ENCODE measurements around the gene ATOX1. TPM values are rescaled to one million over a fixed set of nuclear protein-coding genes. Genes with fewer than 3 reads are reported as not detected.

The ATOX1 gene
- total and polyA plus RNA-seq, 2 donors (not counting 1 experiment from before 2014, with no cell fraction given), result 37.3 to 43.6 TPM

- Histone ChIP-seq H3K27me3 (replicated peaks in 1 of 4; ENCODE audit: control extremely low read depth in 1 of 4, control insufficient read depth in 3 of 4, insufficient read depth in 4 of 4, low read length in 3 of 4) (no peaks in the 10 kb centered on the region), H3K27ac (ENCODE audit: low read length in 2 of 2) (peak within 1 kb of the TSS; percentile 87 to 92), H3K4me1 (ENCODE audit: control insufficient read depth in 2 of 2, insufficient read depth in 2 of 2, low read length in 2 of 2) (peaks cover 42 to 45% of the 10 kb centered on the region in 2 donors), H2AFZ (ENCODE audit: insufficient read depth, low read depth, low read length, poor library complexity, severe bottlenecking) (peak within 1 kb of the TSS; percentile 82), H3K9ac (ENCODE audit: low read length) (peak within 1 kb of the TSS; percentile 87), H3K9me3 (ENCODE audit: control extremely low read depth in 1 of 3, control insufficient read depth in 2 of 3, insufficient read depth in 1 of 3, low read length in 2 of 3) (no peaks in the 10 kb centered on the region), H4K20me1 (ENCODE audit: control insufficient read depth, insufficient read depth, low read length, poor library complexity, severe bottlenecking) (peaks cover 38% of the 10 kb centered on the region), H3K4me3 (ENCODE audit: control extremely low read depth in 1 of 5, extremely low read depth in 1 of 5, insufficient read depth in 1 of 5, low read depth in 2 of 5, low read length in 4 of 5) (peak within 1 kb of the TSS; percentile 71 to 91 (median 81)), H3K36me3 (replicated peaks in 1 of 2; ENCODE audit: control extremely low read depth in 1 of 2, control insufficient read depth in 1 of 2, extremely low read depth in 1 of 2, insufficient read depth in 2 of 2, low read length in 1 of 2) (no peaks in the 10 kb centered on the region), H3K4me2 (replicated peaks; ENCODE audit: low read depth, low read length, poor library complexity, severe bottlenecking) (peak within 1 kb of the TSS; percentile 89), H3K79me2 (ENCODE audit: control insufficient read depth, insufficient read depth, low read length) (peaks cover 45% of the 10 kb centered on the region)
- intact Hi-C loops (cut with micrococcal nuclease), result loop anchor here (1.0 to 5.0 kb wide), 6 partner anchors 13 to 1359 kb away; partner anchors contain the start of genes ATOX1, CD74, GM2A and SLC36A1
- POLR2A ChIA-PET, result interaction anchor here (0.5 to 2.5 kb wide), 11 partner anchors 13 to 518 kb away, joined by 3 to 40 read pairs (median 4); partner anchors contain the start of genes ATOX1 and GM2A
- TF ChIP-seq, protein P1, sequence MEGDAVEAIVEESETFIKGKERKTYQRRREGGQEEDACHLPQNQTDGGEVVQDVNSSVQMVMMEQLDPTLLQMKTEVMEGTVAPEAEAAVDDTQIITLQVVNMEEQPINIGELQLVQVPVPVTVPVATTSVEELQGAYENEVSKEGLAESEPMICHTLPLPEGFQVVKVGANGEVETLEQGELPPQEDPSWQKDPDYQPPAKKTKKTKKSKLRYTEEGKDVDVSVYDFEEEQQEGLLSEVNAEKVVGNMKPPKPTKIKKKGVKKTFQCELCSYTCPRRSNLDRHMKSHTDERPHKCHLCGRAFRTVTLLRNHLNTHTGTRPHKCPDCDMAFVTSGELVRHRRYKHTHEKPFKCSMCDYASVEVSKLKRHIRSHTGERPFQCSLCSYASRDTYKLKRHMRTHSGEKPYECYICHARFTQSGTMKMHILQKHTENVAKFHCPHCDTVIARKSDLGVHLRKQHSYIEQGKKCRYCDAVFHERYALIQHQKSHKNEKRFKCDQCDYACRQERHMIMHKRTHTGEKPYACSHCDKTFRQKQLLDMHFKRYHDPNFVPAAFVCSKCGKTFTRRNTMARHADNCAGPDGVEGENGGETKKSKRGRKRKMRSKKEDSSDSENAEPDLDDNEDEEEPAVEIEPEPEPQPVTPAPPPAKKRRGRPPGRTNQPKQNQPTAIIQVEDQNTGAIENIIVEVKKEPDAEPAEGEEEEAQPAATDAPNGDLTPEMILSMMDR (IDR thresholded peaks at IDR 0.05), result peak; percentile 66
- TF ChIP-seq EZH2 (IDR thresholded peaks at IDR 0.05; ENCODE audit: borderline replicate concordance, insufficient read depth, low read depth, low read length, poor library complexity, severe bottlenecking), result no peak
- CTCF ChIA-PET, result interaction anchor here (0.6 to 1.7 kb wide), 14 partner anchors 11 to 372 kb away, joined by 3 to 13 read pairs (median 4); partner anchors contain the start of gene SLC36A1
- Mint-ChIP-seq H3K9me3 (ENCODE audit: insufficient read depth) (no peaks in the 10 kb centered on the region), H3K27me3 (no peaks in the 10 kb centered on the region), H3K4me1 (peaks cover 44% of the 10 kb centered on the region), H3K27ac (peak within 1 kb of the TSS; percentile 93), H3K4me3 (peak within 1 kb of the TSS; percentile 95)
- DNase-seq (peak; percentile 100), ATAC-seq (ENCODE audit: low read depth) (peak; percentile 74)
- WGBS (ENCODE audit: insufficient coverage), result under 1% methylated on average over 49 of the region's 49 CpGs
Measured at GRCh38 chr5:151771259-151772028, 13.0 kb upstream of the ATOX1 start, which contains the start of gene G3BP1. Gene G3BP1 (plus strand): TSS chr5:151771954. CDS start chr5:151786621, 14,667 bp downstream.

Measured in B cell (primary cell).